Thyroid gland (tissue), 4 donors: ENCODE data around the gene ZNF594. TPM values are rescaled to one million over a fixed set of nuclear protein-coding genes. Genes with fewer than 3 reads are reported as not detected.
"Not testable (repeated sequence)": the region's sequence is repeated elsewhere in the genome, so short reads cannot be mapped to it uniquely, and the experiment has no call there.

Experiments
- DNase-seq, 2 donors: peaks; one replicate each; pipeline ENCODE4 v3.0.0-alpha.2; 2019
- H3K27ac ChIP-seq, 3 donors: fragments of 200-600 bp; sonication (generic); 1 replicate in 2 of 3; 2 replicates in 1 of 3; pipeline ENCODE4 v1.5.1; 2016 to 2019; ENCODE audit warnings: mild to moderate bottlenecking in 1 of 3, moderate library complexity in 1 of 3
- H3K27me3 ChIP-seq: fragments of 200-600 bp; sonication (generic); one replicate; pipeline ENCODE4 v1.5.1; 2019
- H3K36me3 ChIP-seq, 2 donors: fragments of 200-600 bp; sonication (generic); one replicate each; pipeline ENCODE4 v1.5.1; 2016 to 2019
- H3K4me1 ChIP-seq, 2 donors: fragments of 200-600 bp; sonication (generic); one replicate each; pipeline ENCODE4 v1.5.1; 2017 to 2019
- H3K4me3 ChIP-seq, 3 donors: fragments of 200-600 bp; sonication (generic); replicated peaks in 1 of 3; 1 replicate in 2 of 3; 2 replicates in 1 of 3; pipeline ENCODE4 v1.5.1; 2016; ENCODE audit warnings: mild to moderate bottlenecking in 1 of 3
- H3K9me3 ChIP-seq: fragments of 200-600 bp; sonication (generic); one replicate; pipeline ENCODE4 v1.5.1; 2017
- POLR2A ChIP-seq, 2 donors: fragments of 450-650 bp; IDR thresholded peaks; one replicate each; pipeline ENCODE4 v1.6.1; 2017; ENCODE audit warnings: antibody characterized with exemption in 2 of 2, mild to moderate bottlenecking in 2 of 2, moderate library complexity in 1 of 2
- WGBS, 2 donors: methylation state at CpG; one replicate each; pipeline ENCODE4 v1.1.5; 2017; 5-methylcytosine and 5-hydroxymethylcytosine counted together
- intact Hi-C: fragments of 100-400 bp; cut with DNase I; formaldehyde crosslinking; loops from one replicate; pipeline ENCODE4 v1.15.1; 2023
- total RNA-seq, 4 donors: library from RNA; depleted of rRNA; stranded (reverse); fragments of >200 nt; gene quantifications; one replicate each; pipeline ENCODE4 v1.2.3, GENCODE V29; 2016
- TF ChIP-seq, protein P1 (sequence below), 6 experiments: fragments of 200-600 bp in 3 of 6; fragments of 450-650 bp in 3 of 6; sonication (generic) in 3 of 6; IDR thresholded peaks; one replicate each; pipeline ENCODE4 v1.5.1; 2016 to 2019; ENCODE audit warnings: antibody characterized with exemption in 6 of 6, mild to moderate bottlenecking in 2 of 6, inconsistent platforms in 1 of 6, moderate library complexity in 1 of 6

ZNF594 gene
- total RNA-seq, result 10 to 100 TPM; 12.9 to 29.0 (median 24.2) TPM

DNA sequence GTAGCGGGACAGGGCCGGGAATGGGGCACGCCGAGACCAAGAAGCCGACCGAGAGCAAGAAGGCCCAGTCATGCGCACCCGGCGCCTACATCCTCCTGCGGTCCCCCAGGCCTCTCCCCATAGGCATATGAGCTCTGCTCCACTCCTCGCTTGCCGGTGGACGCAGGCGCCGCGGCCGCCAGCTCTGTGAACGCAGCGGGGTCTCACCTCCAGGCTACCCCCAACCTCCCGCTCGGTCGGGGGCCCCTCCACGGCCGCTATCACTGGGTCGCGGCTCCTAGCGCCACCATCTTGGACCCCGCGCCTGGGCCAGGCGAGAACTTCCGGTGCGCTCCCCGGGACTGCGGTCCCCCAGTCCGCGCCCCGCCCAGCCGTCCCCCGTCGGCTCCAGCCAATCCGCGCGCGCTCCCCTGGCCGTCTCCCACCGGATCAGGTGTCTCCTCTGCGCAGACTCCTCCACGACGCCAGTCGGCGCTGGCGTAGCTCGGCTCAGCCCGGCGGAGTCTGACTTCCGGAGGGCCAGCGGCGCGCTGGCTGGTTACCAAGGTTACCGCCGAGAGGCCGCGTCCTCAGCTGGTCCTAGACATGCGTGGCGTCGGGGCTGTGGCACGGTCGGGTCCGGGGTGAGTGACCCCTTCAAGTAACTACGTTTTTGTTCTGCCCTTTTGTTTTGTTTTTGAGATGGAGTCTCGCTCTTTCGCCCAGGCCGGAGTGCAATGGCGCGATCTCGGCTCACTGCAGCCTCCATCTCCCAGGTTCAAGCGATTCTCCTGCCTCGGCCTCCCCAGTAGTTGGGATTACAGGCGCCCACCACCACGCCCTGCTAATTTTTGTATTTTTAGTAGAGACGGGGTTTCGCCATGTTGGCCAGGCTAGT, at the start of gene ZNF594:
Gene ZNF594 (minus strand): TSS at position 328 of the 877 bp plus-strand sequence. CDS start 7,612 bp downstream, outside the sequence.
- H3K27ac ChIP-seq, result peak within 1 kb of the TSS in 2 of 3 donors; percentile 18 to 30
- peak; percentile 98 for DNase-seq
- no peaks in the 10 kb centered on the region for H3K27me3 ChIP-seq
- intact Hi-C loops, result no loop called here
- H3K36me3 ChIP-seq, result peaks cover 2 to 7% of the 10 kb centered on the region in 2 donors
- 5 to 6% methylated on average over 19 to 37 of the region's 82 CpGs for WGBS, 2 donors
- H3K4me3 ChIP-seq, result peak within 1 kb of the TSS; percentile 44 to 72 (median 50)
- no peaks in the 10 kb centered on the region for H3K9me3 ChIP-seq
- H3K4me1 ChIP-seq, result peaks cover 7 to 13% of the 10 kb centered on the region in 2 donors
- TF ChIP-seq POLR2A (IDR thresholded peaks at IDR 0.05), result peak in 1 of 2 donors; percentile 70
- TF ChIP-seq, protein P1, sequence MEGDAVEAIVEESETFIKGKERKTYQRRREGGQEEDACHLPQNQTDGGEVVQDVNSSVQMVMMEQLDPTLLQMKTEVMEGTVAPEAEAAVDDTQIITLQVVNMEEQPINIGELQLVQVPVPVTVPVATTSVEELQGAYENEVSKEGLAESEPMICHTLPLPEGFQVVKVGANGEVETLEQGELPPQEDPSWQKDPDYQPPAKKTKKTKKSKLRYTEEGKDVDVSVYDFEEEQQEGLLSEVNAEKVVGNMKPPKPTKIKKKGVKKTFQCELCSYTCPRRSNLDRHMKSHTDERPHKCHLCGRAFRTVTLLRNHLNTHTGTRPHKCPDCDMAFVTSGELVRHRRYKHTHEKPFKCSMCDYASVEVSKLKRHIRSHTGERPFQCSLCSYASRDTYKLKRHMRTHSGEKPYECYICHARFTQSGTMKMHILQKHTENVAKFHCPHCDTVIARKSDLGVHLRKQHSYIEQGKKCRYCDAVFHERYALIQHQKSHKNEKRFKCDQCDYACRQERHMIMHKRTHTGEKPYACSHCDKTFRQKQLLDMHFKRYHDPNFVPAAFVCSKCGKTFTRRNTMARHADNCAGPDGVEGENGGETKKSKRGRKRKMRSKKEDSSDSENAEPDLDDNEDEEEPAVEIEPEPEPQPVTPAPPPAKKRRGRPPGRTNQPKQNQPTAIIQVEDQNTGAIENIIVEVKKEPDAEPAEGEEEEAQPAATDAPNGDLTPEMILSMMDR (IDR thresholded peaks at IDR 0.05), result peak in 5 of 6 experiments; percentile 22 to 85 (median 69)

DNA sequence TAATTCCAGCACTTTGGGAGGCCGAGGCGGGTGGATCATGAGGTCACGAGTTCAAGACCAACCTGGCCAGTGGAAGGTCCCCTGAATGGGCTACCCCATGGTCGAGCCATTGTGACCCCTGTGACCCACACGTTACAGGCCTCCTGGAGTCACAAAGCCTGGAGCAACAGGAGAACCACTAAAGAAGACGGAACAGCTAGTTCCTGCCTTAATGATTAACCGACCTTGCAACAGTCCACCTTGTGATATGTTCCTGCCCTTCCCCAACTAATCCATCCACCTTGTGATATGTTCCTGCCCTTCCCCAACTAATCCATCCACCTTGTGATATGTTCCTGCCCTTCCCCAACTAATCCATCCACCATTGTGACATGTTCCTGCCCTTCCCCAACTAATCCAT, 48.1 kb upstream of the ZNF594 start:
- H3K4me1 ChIP-seq, DNase-seq, H3K27me3 ChIP-seq, H3K27ac ChIP-seq, H3K4me3 ChIP-seq, H3K36me3 ChIP-seq, intact Hi-C loops, H3K9me3 ChIP-seq: not testable (repeated sequence)
- WGBS, 2 donors, result 83 to 90% methylated on average over 7 of the region's 7 CpGs

DNA sequence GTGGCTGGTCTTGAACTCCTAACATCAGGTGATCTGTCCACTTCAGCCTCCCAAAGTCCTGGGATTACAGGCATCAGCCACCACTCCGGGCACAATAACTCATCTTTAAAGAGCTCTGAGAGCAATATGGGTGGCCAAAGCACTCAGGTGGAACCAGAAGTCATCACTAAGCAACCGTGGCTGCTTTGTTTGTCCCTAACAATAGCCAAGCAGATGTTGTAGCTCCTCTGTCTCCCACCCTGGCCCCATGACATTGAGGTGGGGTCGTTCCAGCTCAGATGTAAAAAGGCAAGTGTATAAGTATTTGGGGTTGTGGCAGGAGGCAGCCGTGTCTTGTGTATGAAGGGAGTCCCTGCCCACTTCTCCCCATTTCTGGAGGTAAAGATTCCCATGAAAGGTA, 46.7 kb upstream of the ZNF594 start:
- DNase-seq, result no peak
- WGBS, 2 donors, result 39 to 43% methylated on average over 4 of the region's 4 CpGs
- no peak overlapping the region for H3K4me3 ChIP-seq
- H3K36me3 ChIP-seq, result no peaks in the 10 kb centered on the region
- intact Hi-C loops, result no loop called here
- TF ChIP-seq POLR2A (IDR thresholded peaks at IDR 0.05), result no peak
- TF ChIP-seq, protein P1 (IDR thresholded peaks at IDR 0.05), result no peak
- H3K27me3 ChIP-seq, result no peaks in the 10 kb centered on the region
- peaks cover 0 to 7% of the 10 kb centered on the region in 2 donors for H3K4me1 ChIP-seq
- H3K9me3 ChIP-seq, result no peaks in the 10 kb centered on the region
- H3K27ac ChIP-seq, result no peak overlapping the region

DNA sequence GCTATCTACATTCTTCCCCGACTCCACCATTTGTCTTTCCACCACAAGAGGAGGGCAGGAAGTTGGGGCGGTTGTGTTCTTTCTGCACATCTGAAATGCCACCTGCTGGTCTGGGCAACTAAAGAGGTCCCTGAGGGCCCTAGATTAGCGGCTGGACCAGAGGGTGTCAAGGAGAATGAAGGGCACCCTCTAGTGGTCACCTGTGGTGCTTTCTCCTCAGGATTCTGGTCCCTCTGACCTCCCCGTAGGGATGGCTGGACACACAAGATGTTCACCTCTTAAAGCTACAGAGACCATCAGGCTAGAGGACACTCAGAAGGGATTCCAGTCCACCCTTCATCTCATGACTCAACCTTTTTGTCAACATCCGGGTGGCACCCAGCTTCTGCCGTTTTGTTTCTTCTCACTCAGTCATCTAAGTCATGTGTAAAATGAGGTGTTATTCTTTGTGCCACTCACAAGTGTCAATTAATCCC, 45.9 kb upstream of the ZNF594 start:
- DNase-seq, result peak; percentile 27 to 50
- no peaks in the 10 kb centered on the region for H3K27me3 ChIP-seq
- no peaks in the 10 kb centered on the region for H3K36me3 ChIP-seq
- H3K9me3 ChIP-seq, result no peaks in the 10 kb centered on the region
- TF ChIP-seq POLR2A (IDR thresholded peaks at IDR 0.05), result no peak
- TF ChIP-seq, protein P1 (IDR thresholded peaks at IDR 0.05), result peak in 3 of 6 experiments; percentile 40 to 60 (median 46)
- H3K4me1 ChIP-seq, result peaks cover 0 to 7% of the 10 kb centered on the region in 2 donors
- H3K27ac ChIP-seq, result no peak overlapping the region
- no peak overlapping the region for H3K4me3 ChIP-seq
- intact Hi-C loops, result no loop called here
- 27 to 29% methylated on average over 6 of the region's 6 CpGs for WGBS, 2 donors

DNA sequence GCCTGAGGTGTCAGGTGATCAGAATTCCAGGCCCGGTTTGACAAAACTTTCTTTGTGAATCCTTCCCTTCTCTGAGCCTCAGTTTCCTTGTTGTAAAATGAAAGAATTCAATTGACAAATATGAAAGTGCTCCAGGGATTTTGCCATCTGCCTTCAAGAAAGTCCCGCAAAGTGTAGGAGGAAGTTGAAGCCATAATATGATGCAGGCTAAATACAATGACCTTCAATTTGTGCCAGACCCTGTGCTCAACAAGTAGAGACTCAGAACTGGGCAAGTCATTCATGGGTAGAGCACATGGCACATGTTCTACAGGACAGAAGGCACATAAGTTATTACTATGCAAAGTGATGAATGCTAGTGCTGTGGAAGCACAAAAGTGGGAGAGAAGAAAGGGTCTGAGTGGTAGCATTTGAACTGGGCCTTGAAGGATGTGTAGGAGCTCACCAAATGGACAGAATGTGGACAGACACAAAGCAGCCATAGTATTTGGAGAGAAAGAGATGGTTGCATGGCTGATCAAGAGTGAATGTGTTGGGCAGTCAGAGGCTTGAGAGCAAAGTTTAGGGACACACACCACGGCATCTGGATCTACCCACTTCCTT, 45.4 kb upstream of the ZNF594 start:
- intact Hi-C loops, result no loop called here
- WGBS, 2 donors, result 76 to 91% methylated on average over 3 of the region's 3 CpGs
- H3K27me3 ChIP-seq, result no peaks in the 10 kb centered on the region
- no peak overlapping the region for H3K27ac ChIP-seq
- no peak overlapping the region for H3K4me3 ChIP-seq
- no peaks in the 10 kb centered on the region for H3K9me3 ChIP-seq
- H3K4me1 ChIP-seq, result peaks cover 0 to 4% of the 10 kb centered on the region in 2 donors
- no peak for TF ChIP-seq POLR2A (IDR thresholded peaks at IDR 0.05)
- TF ChIP-seq, protein P1 (IDR thresholded peaks at IDR 0.05), result no peak
- no peak for DNase-seq
- H3K36me3 ChIP-seq, result no peaks in the 10 kb centered on the region
